MM.1S (cell line): ENCODE data around the gene ZNF581.

Experiments used
- CTCF ChIP-seq: fragments of 300-600 bp; sonication (generic); IDR thresholded peaks from 2 replicates; pipeline ENCODE4 v1.5.1; 2016; ENCODE audit warnings: antibody characterized with exemption, low read length, mixed read lengths
- EZH2 ChIP-seq: fragments of 300-600 bp; sonication (generic); optimal IDR thresholded peaks from 2 replicates; pipeline ENCODE3; 2017; ENCODE audit warnings: low read depth, mild to moderate bottlenecking, antibody characterized with exemption, low read length, mixed read lengths

- TF ChIP-seq EZH2 (no peak), CTCF (no peak)
Measured at GRCh38 chr19:55680339-55681130, 37.1 kb downstream of the ZNF581 start.
